Smooth muscle cell (in vitro differentiated cells): ENCODE measurements around the gene PNPLA3. TPM values are rescaled to one million over a fixed set of nuclear protein-coding genes. Genes with fewer than 3 reads are reported as not detected.
A peak's percentile ranks its signal among the peaks of the same experiment; 100 is the strongest.

Source experiments
- DNase-seq: peaks from one replicate; lab custom pipeline; 2025; ENCODE audit not compliant: unreplicated experiment; lab: John Stamatoyannopoulos, UW
- H2AFZ ChIP-seq: fragments of 200-600 bp; sonication (generic); 2 replicates; pipeline ENCODE4 v1.6.0; 2016; ENCODE audit warnings: antibody characterized with exemption, low read depth, mild to moderate bottlenecking
- H3F3A ChIP-seq: fragments of 200-600 bp; sonication (generic); 2 replicates; pipeline ENCODE4 v1.6.0; 2017; ENCODE audit warnings: antibody characterized with exemption, low read depth
- H3K27ac ChIP-seq: fragments of 200-600 bp; sonication (generic); 2 replicates; pipeline ENCODE4 v1.5.1; 2016; ENCODE audit warnings: low read depth, mild to moderate bottlenecking
- H3K27me3 ChIP-seq: fragments of 200-600 bp; sonication (generic); 2 replicates; pipeline ENCODE4 v1.6.1; 2016; ENCODE audit warnings: low read depth, mild to moderate bottlenecking
- H3K36me3 ChIP-seq: fragments of 200-600 bp; sonication (generic); 2 replicates; pipeline ENCODE4 v1.5.1; 2016; ENCODE audit warnings: low read depth
- H3K4me1 ChIP-seq: fragments of 200-600 bp; sonication (generic); 2 replicates; pipeline ENCODE4 v1.5.1; 2016; ENCODE audit warnings: low read depth
- H3K4me2 ChIP-seq: fragments of 200-600 bp; sonication (generic); 2 replicates; pipeline ENCODE4 v1.6.0; 2016; ENCODE audit warnings: mild to moderate bottlenecking
- H3K4me3 ChIP-seq: fragments of 200-600 bp; sonication (generic); 2 replicates; pipeline ENCODE4 v1.5.1; 2016; ENCODE audit warnings: mild to moderate bottlenecking
- H3K79me2 ChIP-seq: fragments of 200-600 bp; sonication (generic); 2 replicates; pipeline ENCODE4 v1.6.0; 2016; ENCODE audit warnings: low read depth, mild to moderate bottlenecking
- H3K9ac ChIP-seq: fragments of 200-600 bp; sonication (generic); 2 replicates; pipeline ENCODE4 v1.6.0; 2016; ENCODE audit warnings: low read depth
- H3K9me3 ChIP-seq: fragments of 200-600 bp; sonication (generic); replicated peaks from 2 replicates; pipeline ENCODE4 v1.5.1; 2016; ENCODE audit warnings: low read depth
- H4K20me1 ChIP-seq: fragments of 200-600 bp; sonication (generic); 2 replicates; pipeline ENCODE4 v1.6.0; 2016; ENCODE audit warnings: low read depth
- CTCF ChIP-seq: fragments of 200-600 bp; sonication (generic); IDR thresholded peaks from 2 replicates; pipeline ENCODE4 v1.5.1; 2017; ENCODE audit warnings: borderline replicate concordance, mild to moderate bottlenecking, antibody characterized with exemption; ENCODE audit not compliant: insufficient read depth, poor library complexity, severe bottlenecking
- WGBS: methylation state at CpG from one replicate; pipeline ENCODE4 v1.1.7; 2016; ENCODE audit warnings: low lambda C conversion rate; 5-methylcytosine and 5-hydroxymethylcytosine counted together
- polyA plus RNA-seq: library from polyadenylated mRNA; unstranded; fragments of >200 nt; fragmentation: Nextera tagmentation; extraction: Ambion mirVana; gene quantifications from 2 replicates; pipeline ENCODE4 v1.2.1, GENCODE V29; 2016
- total RNA-seq: library from RNA; depleted of rRNA; stranded (reverse); fragments of >200 nt; gene quantifications from 2 replicates; pipeline ENCODE4 v1.2.3, GENCODE V29; 2014

The PNPLA3 gene
- total and polyA plus RNA-seq, 2 experiments from 2014 or later: 11.0 to 14.5 TPM

- no peak overlapping the region for H3K4me3 ChIP-seq
- TF ChIP-seq CTCF: no peak
- H3K79me2 ChIP-seq: no peaks in the 10 kb centered on the region
- peaks cover 4% of the 10 kb centered on the region for H3K4me1 ChIP-seq
- no peak overlapping the region for H3K9ac ChIP-seq
- no peaks in the 10 kb centered on the region for H3K9me3 ChIP-seq
- 84% methylated on average over 5 of the region's 5 CpGs for WGBS
- H2AFZ ChIP-seq: no peak overlapping the region
- H3K4me2 ChIP-seq: no peak overlapping the region
- no peak for DNase-seq
- H3F3A ChIP-seq: no peaks in the 10 kb centered on the region
- H3K36me3 ChIP-seq: no peaks in the 10 kb centered on the region
- peaks cover 53% of the 10 kb centered on the region for H3K27me3 ChIP-seq
- H4K20me1 ChIP-seq: no peaks in the 10 kb centered on the region
- H3K27ac ChIP-seq: no peak overlapping the region
These were observed 29.5 kb upstream of the PNPLA3 start for GRCh38 chr22:43894122-43894521.

- H4K20me1 ChIP-seq: no peaks in the 10 kb centered on the region
- TF ChIP-seq CTCF: no peak
- H3F3A ChIP-seq: no peaks in the 10 kb centered on the region
- no peak overlapping the region for H3K27ac ChIP-seq
- no peak for DNase-seq
- no peak overlapping the region for H2AFZ ChIP-seq
- H3K79me2 ChIP-seq: no peaks in the 10 kb centered on the region
- WGBS: 72% methylated on average over 11 of the region's 11 CpGs
- H3K27me3 ChIP-seq: peaks cover 33% of the 10 kb centered on the region
- H3K9ac ChIP-seq: no peak overlapping the region
- no peak overlapping the region for H3K4me2 ChIP-seq
- no peak overlapping the region for H3K4me3 ChIP-seq
- H3K9me3 ChIP-seq: no peaks in the 10 kb centered on the region
- peaks cover 4% of the 10 kb centered on the region for H3K4me1 ChIP-seq
- no peaks in the 10 kb centered on the region for H3K36me3 ChIP-seq
These were observed 27.5 kb upstream of the PNPLA3 start for GRCh38 chr22:43895986-43896645.

GRCh38 chr22:43897751-43898261 is 25.8 kb upstream of the PNPLA3 start:
- H2AFZ ChIP-seq: no peak overlapping the region
- no peak for DNase-seq
- H3K9me3 ChIP-seq: no peaks in the 10 kb centered on the region
- no peak overlapping the region for H3K4me3 ChIP-seq
- TF ChIP-seq CTCF: no peak
- H3F3A ChIP-seq: peaks cover 2% of the 10 kb centered on the region
- H3K4me2 ChIP-seq: peak overlapping the region; percentile 68
- peaks cover 7% of the 10 kb centered on the region for H3K4me1 ChIP-seq
- H3K9ac ChIP-seq: peak overlapping the region; percentile 40
- H3K27ac ChIP-seq: peak overlapping the region; percentile 75
- peaks cover 16% of the 10 kb centered on the region for H3K27me3 ChIP-seq
- H4K20me1 ChIP-seq: no peaks in the 10 kb centered on the region
- WGBS: 41% methylated on average over 12 of the region's 12 CpGs
- no peaks in the 10 kb centered on the region for H3K36me3 ChIP-seq
- H3K79me2 ChIP-seq: no peaks in the 10 kb centered on the region

GRCh38 chr22:43900206-43900605 is 23.4 kb upstream of the PNPLA3 start:
- Histone ChIP-seq H3K9ac (no peak overlapping the region), H3K27me3 (no peaks in the 10 kb centered on the region), H3F3A (peaks cover 2% of the 10 kb centered on the region), H2AFZ (no peak overlapping the region), H3K27ac (no peak overlapping the region), H3K4me3 (no peak overlapping the region), H4K20me1 (no peaks in the 10 kb centered on the region), H3K4me1 (peaks cover 7% of the 10 kb centered on the region), H3K36me3 (no peaks in the 10 kb centered on the region), H3K9me3 (no peaks in the 10 kb centered on the region), H3K4me2 (no peak overlapping the region), H3K79me2 (no peaks in the 10 kb centered on the region)
- no peak for DNase-seq
- TF ChIP-seq CTCF: no peak
- 73% methylated on average over 7 of the region's 7 CpGs for WGBS
